HG03175 (cell line): ENCODE data around the gene CALU.

ENCODE experiments used
- ATAC-seq: cut with Tn5 transposase; IDR thresholded peaks from one replicate; pipeline ENCODE4 v1.9.1; 2021; ENCODE audit warnings: mild to moderate bottlenecking, moderate library complexity; ENCODE audit not compliant: unreplicated experiment

Gene CALU

DNA sequence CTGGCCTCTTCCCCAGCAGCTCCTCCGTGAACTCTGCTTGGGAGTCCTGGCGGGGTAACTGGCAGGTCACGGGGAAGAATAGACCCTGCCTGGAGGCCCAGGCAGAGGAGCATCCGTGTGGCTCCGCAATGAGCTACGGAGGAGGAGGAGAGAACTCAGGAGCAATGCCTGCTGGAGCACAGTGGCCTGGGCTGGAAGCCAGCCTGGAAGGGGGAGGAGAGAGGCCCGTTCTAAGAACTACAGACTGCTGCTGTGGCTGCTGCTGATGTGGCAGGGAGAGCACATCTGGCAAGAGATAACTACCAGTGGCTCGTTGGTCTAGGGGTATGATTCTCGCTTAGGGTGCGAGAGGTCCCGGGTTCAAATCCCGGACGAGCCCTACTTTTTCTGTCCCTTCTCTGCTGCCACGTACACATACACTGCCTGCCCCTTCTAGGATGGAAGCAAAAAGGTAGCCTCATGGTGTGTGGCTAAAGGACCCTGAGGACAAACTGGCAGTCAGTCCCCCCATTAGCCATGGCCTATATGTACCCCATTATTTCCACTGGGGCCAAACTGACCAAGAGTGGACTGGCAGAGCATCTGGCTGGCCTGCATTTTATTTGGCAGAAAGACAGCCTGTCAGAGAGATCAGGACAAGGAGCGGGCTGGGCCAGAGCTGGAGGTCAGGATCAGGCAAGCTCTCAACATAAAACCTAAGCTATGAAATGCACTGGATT is 44.1 kb downstream of the CALU start:
- no peak for ATAC-seq

DNA sequence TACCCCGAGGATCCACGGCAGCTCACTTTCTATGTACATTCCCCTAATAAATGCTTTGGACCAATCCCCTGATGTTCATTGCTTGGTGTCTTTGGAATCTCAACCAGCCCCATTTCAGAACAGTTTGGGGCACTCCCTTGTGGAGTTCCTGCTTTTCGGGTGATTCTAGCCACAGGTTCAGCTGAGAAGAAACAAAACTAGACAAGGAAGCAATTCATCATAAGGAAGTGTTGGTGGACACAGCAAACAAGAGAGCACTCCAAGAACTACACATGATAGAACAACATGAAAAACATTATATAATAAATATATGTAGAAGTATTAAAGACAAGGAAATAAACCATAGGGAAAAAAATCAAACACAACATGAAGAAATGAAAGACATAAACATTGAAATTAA is 46.6 kb downstream of the CALU start:
- no peak for ATAC-seq

DNA sequence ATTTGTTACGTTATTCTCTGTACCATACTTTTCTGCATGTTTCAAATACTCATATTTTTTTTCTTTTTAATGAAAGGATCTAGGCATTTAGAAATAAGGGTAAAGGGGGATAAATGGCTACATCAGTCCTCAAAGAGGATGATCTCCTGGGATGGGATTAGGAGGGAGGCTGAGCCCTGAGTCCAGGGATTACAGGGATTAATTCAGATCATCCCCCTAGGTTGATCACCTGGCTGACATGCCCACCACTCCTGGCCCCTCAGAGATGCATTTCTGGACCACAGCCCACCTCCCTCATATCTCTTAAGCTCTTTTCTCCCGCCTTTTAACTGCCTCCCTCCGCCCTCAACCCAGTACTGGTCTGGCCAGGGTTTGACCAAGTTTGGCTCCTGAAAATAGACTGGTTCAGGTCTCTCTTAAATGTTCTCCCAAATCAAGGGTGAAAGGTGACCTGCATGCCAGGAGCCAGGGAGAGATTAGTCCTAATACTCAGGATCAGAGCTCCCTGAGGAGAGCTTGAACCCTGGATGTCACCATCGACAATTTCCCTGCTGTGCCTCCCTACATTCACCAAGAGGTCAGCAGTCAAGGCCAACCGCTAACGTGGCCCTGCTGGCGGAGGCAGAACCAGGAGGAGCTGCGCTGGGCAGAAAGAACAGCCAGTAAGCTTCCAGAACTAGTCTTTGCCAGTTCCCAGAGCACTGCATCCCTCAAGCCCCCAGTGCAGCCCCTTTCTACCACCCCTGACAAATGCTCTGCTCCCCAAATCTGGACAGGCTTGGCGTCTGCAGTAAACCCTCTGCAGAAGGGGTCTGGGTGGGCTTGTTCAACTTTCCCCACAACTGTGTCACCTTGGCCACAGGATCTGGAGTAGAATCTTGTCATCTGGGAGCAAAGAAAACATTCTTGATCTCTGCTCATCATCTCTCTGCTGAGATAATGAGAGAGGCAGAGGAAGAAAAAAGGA is 49.6 kb downstream of the CALU start:
- ATAC-seq = no peak

GRCh38 chr7:128790315-128791041 is 51.3 kb downstream of the CALU start:
- ATAC-seq = no peak

GRCh38 chr7:128791121-128791971 is 52.2 kb downstream of the CALU start, which contains the start of gene CCDC136:
TSS of gene CCDC136 (plus strand) at chr7:128791968. CDS start at chr7:128792412, 444 bp downstream.
- ATAC-seq = peak; percentile 78

DNA sequence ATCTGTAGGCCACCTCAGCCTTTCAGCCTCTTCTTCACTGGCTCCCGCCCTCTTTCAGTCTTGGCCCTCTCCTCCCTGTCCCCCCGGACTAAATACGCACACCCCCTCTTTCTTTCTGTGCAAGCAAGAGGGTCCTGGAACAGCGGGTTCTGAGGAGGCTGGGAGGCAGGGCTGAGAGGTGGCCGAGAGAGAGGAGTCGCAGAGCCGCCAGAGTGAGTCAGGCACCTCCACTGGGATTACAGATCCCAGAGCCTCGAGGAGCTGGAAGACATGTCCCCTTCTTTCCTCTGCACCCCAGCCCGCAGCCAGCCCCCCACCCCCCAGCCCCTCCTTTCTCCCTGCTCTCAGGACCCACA is 52.8 kb downstream of the CALU start:
- no peak for ATAC-seq

GRCh38 chr7:128792471-128793180 is 53.5 kb downstream of the CALU start:
- ATAC-seq = no peak

DNA sequence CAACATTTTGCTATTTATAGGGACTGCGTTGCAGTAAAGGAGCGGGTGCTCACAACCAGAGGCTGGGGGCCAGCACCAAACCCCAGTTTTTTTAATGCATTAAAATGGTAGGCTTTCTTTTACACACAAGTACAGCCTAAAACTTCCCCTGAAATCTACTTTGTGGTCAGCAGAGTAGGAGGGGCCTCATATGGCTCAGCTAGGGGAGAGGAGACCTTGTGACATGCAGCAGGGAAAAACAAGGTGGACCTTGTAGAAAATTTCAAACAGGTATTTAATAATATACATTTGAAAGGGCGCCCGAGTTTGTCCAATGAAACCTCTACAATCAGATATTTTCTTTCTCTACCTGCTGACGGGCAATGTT is 54.0 kb downstream of the CALU start:
- ATAC-seq = no peak

DNA sequence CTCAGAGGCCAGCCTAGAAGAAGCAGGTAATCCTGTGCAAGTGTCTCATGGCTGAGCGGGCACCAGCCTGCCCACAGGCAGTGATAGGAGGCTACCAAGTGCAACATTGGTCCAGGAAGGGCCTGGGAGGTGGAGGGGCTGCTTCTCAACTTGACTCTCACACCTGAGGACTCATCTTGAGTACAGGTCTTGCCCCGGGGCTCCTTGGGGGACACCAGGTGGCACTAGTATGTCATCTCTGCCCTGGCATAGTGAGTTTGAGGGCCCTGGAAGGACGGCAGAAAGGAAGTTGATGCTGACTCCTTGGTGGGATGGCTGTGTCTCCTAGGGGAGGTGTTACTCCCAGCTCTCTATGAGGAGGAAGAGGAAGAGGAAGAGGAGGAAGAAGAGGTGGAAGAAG is 54.9 kb downstream of the CALU start:
- no peak for ATAC-seq

DNA sequence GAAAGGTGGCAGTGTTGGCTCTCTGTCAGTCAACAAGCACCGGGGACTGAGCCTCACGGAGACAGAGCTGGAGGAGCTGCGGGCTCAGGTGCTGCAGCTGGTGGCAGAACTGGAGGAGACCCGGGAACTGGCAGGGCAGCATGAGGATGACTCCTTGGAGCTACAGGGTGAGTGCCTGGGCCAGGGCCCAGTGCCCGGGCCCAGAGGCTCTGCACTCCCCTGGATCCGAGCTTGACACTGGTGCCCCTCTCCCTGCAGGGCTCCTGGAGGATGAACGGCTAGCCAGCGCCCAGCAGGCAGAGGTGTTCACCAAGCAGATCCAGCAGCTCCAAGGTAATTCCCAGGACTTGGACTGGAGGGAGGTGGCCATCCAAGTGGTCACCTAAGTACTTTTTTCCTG is 55.3 kb downstream of the CALU start:
- no peak for ATAC-seq

DNA sequence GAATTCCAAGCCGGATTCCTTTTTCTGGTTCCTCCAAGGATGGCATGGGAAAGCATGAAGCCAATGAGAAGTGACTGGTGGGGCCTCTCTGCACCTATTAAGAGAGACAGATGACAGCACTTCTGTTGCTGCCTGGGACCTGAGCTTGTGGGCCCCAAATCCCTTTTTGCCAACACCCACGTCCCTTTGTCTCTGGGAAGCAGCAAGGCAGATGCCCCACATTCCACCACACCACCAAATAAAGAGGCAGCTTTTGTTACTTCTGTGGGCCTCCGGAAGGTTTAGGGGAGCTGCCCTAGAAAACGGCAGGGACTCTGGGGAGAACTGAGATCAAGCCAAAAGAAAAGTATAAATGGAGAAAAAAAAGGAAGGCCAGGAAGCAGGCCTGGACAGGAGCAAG is 56.0 kb downstream of the CALU start:
- ATAC-seq = no peak

DNA sequence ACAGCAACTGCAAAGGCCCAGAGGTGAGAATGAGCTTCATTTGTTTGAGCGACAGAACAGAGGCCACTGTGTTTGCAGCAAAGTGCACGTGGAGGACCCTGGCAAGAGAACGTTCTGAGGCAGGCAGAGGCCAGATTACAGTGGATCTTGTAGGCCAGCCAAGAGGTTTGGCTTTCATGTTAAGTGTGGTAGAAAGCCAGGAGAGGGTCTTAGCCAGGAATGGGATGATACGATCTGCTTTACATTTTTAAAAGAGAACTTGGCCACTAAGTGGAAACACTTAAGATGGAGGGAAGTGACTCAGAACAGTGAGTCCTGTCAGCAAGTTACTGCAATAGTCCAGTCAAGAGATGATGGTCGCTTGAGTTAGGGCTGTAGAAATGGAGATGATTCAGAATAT is 57.2 kb downstream of the CALU start:
- ATAC-seq = no peak

DNA sequence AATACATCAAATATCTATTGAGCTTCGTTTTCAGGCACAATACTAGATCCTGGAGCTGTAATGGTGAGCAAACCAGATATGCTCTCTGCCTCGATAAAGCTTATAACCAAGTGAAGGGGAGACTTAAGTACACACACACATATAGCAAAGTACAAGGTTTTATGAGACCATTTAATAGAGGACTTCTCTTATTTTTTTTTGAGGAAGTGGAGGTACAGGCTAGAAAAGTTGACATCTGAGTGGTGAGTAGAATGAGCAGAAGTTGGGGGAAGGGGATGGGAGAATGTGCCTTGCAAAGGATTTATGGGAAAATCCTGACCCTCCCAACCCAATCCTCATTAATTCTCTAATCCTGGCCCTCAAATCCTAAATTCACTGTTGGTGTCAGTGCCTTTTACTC is 60.3 kb downstream of the CALU start:
- ATAC-seq = no peak

- ATAC-seq = no peak
These were observed 61.4 kb downstream of the CALU start for GRCh38 chr7:128800567-128800966.

DNA sequence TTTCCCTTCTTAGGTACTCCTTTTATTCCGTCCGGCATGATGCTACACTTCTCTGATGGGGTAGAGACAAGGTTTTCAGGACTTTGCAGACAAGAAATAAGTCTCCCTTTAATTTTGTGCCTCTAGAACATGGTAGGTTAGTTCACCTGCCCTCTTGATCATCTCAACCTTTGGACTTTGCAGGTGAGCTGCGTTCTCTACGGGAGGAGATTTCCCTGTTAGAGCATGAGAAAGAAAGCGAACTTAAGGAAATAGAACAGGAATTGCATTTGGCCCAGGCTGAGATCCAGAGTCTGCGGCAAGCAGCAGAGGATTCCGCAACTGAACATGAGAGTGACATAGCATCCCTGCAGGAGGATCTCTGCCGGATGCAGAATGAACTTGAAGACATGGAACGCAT is 61.8 kb downstream of the CALU start:
- ATAC-seq = no peak

DNA sequence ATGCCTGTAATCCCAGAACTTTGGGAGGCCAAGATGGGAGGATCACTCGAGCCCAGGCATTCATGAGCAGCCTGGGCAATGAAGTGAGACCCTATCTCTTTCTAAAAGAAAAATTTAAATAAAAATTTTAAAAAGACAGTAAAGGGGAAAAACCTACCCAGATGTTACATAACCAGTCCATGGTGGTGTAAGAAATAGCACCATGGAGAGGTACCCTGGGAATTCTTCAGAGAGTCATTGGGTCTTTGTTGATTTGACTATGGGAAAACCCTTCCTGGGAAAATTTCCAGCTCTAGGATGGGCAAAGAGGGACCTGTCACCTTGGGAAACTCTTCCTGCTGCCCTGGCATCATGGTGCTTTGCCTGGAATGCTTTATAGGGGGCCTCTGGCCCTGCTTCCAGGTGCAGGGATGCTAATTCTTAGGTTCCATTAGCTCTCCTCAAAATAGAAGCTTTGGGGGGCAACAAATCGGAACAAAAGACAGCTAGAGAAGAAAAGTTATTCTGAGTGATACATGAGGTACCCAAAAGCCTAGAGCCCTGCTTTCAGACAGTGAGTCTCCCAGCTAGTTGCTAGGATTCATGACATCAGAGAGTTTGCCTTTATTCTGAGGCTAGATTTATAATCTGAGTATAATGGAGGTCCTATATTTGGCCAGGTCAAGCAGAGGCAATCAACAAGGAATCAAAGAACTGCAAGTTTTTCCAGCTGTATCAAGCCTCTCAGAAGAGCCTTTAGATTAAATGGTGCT is 62.7 kb downstream of the CALU start:
- ATAC-seq = no peak

GRCh38 chr7:128804484-128804883 is 65.3 kb downstream of the CALU start:
- no peak for ATAC-seq

DNA sequence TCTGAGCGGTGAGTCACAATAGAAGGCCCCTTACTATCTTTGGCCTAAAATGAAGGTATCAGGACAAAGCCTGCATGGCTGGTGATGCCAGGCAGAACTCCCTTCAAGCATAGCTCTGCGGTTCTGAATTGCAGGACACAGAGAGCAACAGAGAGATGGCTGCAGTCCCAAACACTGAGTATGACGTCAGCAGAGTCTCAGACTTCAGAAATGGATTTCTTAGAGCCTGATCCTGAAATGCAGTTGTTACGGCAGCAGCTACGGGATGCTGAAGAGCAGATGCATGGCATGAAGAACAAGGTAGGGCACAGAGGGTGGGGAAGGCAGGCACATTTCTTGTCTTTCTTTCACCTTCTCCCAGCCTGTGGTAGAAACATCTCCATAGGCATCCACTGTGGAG is 66.1 kb downstream of the CALU start:
- ATAC-seq = no peak

GRCh38 chr7:128807191-128807590 is 68.0 kb downstream of the CALU start:
- no peak for ATAC-seq
